CD4-positive, alpha-beta T cell treated with Interleukin-4 for 4 hours (primary cell): ENCODE data around the gene DOLK.

ENCODE experiments used
- DNase-seq: peaks from one replicate; pipeline ENCODE4 v3.0.0-alpha.2; 2020

The DOLK gene

DNA sequence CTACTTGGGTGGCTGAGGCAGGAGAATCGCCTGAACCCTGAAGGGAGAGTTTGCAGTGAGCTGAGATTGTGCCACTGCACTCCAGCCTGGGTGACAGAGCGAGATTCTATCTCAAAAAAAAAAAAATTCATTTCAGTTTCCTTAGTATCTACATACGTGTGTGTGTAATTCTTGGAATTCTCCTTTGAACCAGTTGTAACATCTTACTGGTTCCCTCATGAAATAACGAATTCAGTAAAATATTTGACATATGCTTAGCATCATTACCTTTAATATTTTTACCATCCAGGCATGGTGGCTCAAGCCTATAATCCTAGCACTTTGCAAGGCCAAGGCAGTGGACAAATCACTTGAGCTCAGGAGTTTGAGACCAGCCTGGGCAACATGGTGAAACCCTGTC lies 17.8 kb downstream of the DOLK start:
- no peak for DNase-seq

DNA sequence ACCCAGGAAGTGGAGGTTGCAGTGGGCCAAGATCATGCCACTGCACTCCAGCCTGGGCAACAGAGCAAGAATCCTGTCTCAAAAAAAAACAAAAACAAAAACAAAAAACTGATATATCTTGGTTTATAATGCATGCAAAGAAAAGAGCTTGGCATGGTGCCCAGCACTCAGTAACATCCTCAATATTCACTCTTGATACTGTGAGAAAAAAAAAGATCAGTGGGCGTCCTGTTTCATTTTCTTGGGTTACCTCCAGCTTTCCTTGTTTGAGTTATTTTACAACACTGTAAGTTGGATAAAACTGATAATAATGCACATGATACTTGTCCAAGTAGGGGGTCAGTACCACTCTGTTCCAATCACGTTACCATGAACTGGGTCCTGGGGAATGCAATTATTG lies 18.8 kb downstream of the DOLK start:
- no peak for DNase-seq

DNA sequence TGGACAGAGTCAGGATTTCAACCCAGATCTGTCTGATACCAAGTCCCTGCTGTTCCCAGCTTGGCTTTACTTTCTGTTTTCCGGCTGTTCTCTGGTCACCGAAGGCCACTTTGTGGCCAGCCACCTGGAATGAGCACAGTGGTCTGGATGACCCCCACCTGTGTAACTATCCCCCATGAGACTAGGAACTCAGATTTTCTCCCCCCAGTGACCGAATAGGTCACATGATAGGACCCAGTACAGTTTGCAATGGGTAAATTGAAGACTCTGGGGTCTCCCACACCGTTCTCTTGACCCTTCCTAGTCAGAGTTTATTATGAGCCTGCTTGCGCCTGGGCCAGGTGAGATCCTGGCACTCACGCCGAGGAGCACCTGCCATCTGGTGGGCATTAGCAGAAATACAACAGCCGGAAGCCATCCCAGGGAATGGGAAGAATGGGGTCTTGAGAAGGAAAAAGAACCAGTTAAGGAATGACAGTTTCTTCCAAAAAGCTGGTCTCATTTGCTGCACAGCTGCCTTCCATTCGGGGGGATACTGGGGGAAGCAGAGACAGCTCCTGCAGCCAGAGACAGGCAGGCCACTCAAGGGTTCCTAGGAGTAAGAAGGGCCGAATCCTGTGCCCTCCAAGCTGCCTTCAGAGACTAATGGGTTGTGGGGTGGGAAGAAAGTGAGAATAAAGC lies 19.5 kb downstream of the DOLK start:
- DNase-seq, result peak; percentile 57

DNA sequence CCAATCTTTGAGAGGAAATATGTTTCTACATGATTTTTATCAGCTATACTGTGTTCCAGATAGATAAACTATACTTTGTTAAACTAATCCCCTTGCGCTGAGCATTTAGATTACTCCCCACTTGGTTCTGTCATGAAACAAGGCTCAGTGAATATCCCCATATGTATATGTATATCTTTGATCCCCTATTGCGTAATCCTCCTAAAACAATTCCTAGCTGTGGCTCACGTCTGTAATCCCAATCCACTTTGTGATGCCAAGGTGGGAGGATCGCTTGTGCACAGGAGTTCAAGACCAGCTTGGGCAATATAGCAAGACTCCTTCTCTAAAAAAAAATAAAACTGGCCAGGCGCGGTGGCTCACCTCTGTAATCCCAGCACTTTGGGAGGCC lies 23.9 kb downstream of the DOLK start:
- DNase-seq, result no peak

DNA sequence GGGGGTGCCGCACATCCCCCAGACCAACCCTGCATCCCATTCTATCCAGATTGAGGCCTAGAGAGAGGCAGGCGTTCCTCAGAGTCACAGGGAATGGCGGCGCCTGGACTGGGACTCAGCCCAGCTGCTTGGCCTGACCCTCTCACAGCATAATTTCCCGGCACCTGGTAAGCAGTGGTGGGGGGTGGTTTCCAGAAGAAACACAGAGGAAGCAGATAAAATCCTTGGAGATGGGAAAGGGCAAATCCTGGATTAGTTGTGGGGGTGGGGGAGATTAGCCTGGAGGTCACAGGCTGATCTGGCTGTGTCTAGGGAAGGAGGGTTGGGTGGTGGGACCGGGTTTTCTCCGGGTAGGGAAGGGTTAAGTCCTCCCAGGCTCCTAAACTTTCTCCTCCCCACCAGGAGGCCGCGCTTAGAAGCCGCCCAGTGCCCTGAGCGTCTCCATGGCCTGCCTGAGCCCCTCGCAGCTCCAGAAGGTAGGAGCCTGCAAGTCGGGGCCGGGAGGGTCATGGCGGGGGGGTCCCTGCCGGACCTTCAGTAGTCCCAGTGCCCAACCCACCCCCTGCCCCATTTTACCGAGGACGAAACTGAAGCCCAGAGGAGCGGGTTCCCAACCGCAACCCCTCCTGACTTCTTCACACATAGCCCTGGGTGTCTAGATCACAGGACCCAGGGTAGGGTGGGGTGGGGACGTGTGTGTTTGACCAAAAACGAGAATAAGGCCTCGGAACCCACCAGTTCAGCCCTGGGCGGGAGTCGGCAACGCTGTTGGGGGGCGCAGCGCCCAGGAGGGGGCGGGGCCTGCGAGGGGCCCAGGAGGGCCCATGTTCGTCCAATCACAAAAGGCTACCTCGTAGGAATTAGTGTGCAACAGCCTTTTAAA lies 25.3 kb downstream of the DOLK start:
- no peak for DNase-seq

DNA sequence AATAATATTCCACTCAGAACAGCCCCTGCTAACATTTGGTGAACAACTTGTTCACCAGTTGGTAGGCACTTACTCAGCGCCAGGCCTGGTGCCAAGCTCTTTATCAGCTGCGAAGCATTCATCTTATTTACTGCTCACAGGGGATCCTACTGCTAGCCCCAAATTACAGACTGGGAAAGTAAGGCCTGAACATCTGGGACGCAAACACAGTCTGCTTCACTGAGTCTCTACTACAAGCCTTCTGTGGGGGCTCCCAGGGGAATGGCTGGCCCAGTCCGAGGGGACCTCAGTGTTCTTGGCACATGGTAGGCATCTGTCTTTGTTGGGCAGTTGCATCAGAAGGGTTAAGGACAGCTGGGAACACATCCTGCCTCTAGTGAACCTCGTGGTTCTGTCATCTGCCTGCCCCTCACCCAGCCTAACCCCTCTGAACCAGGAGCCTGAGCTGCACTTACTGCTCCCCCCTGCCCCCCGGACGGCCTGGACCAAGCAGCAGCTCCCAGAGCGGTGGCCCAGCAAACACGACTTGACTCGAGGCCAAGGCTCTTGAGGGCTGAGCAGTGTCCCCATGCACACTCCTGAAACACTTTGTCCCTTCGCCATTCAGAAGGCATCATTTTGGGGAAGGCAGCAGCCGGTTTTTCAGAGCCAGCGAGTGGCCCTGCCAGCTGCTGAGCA lies 26.9 kb downstream of the DOLK start, which contains the start of gene PHYHD1:
Gene PHYHD1, plus strand, starts transcription at position 602 of the 678 bp plus-strand sequence. CDS start 1,342 bp downstream, outside the sequence.
- DNase-seq, result no peak

DNA sequence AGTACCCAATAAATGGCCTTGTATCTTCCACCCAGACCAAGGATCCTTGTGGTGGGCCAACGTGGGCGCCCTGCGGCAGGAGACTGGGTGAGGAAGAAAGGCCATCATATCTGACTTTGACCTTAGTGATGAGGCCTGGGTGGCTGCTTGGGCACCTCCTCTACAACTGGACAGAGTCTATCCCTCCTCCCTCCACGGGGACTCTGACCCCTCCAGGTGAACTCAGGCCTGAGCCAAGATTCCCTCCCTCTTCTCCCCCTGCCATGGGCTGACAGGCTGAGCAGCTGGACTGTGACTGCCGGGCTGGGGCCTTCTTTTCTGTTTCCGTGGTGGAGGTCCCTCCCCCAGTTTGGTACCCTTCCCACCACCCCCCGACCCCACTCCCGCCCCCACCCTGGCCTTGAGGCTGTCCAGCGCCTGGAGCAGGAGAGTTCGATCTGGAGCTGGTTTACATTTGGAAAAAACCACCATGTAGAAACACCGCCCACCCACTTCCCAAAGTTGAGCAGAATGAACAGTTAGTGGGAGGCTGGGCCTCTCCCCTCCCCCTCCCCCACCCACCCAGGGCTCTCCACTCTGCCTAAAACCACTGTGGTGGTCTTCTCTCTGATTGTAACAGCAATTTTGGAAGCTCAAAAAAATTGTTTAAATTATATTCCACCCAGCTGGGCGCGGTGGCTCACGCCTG lies 27.9 kb downstream of the DOLK start:
- DNase-seq, result no peak

DNA sequence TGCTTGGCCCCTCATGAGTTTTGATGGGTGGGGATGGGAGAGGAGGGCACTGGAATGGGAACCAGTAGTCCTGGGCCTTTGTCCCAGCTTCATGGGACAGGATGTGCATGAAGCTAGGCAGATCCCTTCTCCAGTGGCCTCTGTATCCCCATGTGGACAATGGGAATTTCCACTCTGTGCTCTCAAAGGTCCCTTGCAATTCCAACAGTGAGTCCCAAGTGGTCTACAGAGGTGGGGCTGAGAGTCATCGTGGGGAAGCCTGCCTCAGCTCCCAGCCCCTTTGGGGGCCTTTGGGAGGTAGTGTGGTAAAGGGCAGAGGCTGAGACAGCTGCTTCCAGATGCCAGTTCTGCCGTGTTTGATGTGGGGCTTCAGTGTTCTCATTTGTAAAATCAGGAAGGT lies 28.5 kb downstream of the DOLK start:
- DNase-seq, result no peak

DNA sequence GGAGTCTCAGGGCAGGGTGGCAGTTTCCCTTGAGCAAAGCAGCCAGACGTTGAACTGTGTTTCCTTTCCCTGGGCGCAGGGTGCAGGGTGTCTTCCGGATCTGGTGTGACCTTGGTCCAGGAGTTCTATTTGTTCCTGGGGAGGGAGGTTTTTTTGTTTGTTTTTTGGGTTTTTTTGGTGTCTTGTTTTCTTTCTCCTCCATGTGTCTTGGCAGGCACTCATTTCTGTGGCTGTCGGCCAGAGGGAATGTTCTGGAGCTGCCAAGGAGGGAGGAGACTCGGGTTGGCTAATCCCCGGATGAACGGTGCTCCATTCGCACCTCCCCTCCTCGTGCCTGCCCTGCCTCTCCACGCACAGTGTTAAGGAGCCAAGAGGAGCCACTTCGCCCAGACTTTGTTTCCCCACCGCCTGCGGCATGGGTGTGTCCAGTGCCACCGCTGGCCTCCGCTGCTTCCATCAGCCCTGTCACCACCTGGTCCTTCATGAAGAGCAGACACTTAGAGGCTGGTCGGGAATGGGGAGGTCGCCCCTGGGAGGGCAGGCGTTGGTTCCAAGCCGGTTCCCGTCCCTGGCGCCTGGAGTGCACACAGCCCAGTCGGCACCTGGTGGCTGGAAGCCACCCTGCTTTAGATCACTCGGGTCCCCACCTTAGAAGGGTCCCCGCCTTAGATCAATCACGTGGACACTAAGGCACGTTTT lies 30.1 kb downstream of the DOLK start:
- DNase-seq, result no peak

DNA sequence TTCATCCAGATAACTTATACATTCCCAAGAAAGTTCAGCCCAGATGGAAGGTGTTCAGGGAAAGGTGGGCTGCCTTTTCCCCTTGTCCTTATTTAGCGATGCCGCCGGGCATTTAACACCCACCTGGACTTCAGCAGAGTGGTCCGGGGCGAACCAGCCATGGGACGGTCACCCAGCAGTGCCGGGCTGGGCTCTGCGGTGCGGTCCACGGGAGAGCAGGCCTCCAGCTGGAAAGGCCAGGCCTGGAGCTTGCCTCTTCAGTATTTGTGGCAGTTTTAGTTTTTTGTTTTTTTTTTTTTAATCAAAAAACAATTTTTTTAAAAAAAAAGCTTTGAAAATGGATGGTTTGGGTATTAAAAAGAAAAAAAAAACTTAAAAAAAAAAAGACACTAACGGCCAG lies 30.7 kb downstream of the DOLK start:
- no peak for DNase-seq

DNA sequence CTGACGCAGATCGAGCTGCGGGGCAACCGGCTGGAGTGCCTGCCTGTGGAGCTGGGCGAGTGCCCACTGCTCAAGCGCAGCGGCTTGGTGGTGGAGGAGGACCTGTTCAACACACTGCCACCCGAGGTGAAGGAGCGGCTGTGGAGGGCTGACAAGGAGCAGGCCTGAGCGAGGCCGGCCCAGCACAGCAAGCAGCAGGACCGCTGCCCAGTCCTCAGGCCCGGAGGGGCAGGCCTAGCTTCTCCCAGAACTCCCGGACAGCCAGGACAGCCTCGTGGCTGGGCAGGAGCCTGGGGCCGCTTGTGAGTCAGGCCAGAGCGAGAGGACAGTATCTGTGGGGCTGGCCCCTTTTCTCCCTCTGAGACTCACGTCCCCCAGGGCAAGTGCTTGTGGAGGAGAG lies 31.2 kb downstream of the DOLK start:
- no peak for DNase-seq

DNA sequence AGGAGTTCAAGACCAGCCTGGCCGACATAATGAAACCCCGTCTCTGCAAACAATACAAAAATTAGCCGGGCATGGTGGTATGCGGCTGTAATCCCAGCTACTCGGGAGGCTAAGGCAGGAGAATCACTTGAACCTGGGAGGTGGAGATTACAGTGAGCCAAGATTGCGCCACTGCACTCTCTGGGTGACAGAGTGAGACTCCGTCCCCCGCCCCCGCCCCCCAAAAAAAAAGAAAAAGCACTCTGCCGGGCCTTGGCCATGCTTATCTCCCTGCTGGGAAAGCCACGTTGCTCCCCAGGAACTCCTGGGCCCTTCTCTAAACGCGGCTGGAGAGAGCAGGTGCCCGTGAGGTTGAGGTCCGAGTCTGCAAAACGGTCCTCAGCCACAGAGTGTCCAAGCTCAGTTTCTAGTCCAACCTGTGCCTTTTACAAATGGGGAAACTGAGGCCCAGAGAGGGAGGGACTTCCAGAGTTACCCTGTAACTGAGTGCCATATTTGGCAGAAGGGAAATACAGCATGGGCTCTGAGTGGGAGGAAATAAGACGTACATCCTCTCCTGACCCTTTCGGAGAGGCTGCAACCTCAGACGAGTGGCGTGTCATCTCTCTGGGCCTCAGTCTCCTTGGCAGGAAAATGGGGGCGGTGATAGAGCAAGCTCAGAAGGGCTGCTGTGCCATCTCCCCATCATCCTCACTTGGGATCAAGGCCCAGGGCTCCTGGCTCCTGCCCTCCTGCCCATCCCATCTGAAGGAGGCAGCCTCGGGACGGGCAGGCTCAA lies 33.2 kb downstream of the DOLK start:
- no peak for DNase-seq

DNA sequence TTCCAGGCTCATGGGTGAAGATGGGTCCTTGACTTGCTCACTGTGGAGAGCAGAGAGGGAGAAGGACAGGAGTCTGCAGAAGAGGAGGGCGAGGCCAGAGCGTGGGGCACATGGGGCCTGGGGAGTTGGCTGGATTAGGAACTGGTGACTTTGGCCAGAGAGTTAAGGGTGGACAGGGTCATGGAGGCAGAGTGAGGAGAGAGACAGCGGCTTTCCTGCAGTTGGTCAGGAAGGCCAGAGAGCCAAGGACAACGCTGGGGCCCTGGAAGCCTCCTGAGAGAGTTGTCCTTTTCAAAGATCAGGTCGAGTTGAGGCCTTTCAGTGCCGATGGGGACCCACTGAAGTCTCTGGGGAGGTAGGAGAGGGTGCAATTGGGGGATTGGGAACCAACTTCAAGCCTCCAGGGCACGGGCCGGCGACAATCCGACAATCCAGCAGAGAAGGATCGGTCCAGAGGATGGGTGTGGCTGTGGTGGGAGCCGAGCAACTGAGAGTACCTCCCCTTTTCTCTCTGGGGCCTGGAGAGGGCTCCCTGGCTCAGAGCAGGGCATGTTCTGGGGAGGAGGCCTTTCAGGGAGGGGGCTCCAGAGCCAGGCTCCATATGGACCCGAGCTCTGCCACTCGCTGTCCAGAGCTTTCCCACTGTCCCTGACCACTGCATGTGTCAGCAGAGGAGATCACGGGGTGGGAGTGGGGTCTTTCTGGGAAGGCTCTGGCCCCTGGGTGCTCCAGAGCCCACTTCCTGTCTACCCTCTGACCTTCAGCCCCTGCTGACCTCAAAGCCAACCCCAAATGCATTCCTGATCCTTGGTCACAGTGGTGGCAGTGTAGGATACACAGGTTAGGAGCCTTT lies 34.1 kb downstream of the DOLK start:
- no peak for DNase-seq

DNA sequence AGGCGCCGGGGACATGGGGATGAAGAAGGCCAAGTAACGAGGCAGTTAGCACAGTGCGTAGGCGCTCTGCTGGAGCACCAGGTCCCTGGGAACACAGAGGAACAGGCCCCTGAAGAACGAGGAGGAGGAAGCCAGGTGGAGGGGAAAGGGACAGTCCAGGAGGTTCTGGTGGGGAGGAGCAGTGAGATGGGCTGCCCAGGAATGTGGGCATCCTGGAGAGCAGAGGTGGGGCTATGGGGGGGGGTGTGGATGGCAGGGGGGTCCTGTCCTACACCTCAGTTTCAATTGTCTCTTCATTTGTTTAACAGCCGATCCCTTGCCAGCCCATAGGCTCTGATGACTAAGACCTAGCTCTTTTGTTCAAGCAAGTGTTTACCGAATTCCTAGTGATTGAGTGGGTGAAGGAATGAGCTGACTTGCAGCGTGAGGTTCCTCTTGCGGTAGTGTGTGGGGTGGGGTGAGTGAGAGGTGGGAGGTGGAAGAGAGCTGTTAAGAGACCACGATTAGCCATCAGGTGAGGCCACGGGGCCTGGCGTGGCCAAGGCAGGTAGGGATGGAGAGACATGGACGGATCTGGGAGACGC lies 35.0 kb downstream of the DOLK start:
- DNase-seq, result no peak

DNA sequence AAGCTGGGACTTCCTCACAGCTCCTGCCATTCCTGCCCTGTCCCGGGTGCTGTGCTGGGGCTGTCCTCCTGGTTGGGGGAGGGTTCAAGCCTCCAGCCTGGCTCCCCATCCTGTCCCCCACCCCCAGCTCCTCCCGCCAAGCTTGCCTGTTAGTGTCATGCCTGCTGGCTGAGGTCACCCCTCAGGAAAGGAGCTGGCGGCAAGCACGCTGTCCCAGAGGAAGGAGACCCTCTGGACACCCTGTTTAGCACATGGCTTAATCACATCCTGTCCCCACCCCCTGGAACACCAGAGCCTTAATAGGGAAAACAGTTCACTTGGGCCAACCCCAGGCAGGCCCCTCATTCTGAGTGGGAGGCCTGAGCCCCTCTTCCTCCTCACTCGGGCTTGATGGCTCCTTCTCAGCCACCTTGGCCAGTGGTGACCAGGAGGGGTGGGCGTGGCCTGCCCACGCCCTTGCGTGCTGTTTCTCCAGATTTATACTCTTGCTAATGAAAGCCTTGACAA lies 35.8 kb downstream of the DOLK start:
- DNase-seq, result no peak

DNA sequence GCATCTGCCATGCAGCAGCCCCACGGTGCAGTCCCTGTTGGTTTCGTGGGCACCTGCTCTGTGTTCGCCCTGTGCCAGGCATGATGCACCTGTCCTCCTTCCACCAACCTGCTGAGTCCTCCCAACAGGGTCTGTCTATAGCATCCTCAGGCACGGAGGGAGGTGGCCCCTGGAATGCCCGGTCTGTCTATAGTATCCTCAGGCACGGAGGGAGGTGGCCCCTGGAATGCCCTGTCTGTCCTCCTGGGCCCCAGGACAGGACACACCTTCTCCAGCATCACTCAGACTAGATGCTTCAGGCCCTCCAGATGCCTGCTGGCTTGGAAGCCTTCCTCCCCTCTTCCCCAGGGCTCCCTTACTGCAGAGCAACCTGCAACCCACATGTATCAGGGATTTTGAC lies 36.5 kb downstream of the DOLK start:
- no peak for DNase-seq

DNA sequence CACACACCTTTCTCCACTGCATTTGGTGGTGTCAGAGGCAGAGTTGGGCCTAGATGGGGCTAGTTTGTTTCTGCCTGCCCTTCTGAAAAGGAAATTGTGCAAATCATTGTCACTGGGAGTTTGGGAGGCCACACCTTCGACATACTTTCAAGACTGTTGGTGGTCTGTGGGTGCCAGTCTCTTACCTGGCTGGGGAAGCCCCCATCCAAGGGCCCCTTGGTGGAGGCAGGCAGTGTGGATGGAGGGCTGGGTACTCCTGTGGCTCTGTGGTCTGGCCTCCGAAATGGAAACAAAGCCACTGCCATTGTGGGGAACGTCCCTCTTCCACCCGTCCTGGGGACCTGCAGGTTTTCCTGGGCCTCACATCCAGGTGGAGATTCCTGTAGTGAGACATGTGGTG lies 37.5 kb downstream of the DOLK start:
- no peak for DNase-seq

DNA sequence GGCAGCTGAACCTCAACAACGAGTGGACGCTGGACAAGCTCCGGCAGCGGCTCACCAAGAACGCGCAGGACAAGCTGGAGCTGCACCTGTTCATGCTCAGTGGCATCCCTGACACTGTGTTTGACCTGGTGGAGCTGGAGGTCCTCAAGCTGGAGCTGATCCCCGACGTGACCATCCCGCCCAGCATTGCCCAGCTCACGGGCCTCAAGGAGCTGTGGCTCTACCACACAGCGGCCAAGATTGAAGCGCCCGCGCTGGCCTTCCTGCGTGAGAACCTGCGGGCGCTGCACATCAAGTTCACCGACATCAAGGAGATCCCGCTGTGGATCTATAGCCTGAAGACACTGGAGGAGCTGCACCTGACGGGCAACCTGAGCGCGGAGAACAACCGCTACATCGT lies 39.0 kb downstream of the DOLK start:
- no peak for DNase-seq

DNA sequence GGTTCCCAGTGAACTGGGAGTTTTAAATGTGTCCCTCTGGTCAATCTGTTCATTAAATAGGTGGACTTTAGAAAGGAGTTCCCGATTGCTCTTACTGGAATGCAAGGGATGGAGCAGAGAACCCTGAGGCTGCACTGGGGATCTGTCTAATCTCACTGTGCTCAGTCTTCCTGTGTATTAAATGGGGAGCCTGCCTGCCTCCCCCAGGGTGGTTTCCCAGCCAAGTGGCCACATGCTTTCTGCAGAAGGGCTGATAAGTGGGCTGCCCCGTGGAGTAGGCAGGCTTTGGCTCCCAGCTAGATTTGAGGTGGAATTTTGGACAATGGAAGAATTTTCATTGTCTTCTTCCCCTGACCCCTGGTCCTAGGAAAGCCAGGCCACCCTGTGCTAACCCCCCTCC lies 40.7 kb downstream of the DOLK start:
- DNase-seq, result no peak

DNA sequence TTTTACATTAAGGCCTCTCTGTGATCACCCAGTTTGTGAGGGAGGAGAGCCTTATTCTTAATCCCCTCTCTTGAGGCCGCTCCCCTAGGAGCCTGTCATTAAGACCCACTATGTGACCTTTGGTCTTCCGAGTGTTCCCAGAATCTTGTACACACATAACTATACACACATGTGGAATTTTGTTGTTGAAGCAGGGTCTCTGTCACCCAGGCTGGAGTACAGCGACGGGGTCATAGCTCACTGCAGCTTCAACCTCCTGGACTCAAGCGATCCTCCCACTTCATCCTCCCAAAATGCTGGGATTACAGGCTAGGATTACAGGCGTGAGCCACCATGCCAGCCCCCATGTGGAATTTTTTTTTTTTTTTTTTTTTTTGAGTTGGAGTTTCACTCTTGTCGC lies 41.4 kb downstream of the DOLK start:
- no peak for DNase-seq
